KMS-11 (cell line): Measurements from ENCODE around the gene SERPINA3.

ENCODE experiments used
- H2AFZ ChIP-seq: fragments of 200-600 bp; sonication (generic); 2 replicates; pipeline ENCODE4 v1.6.1; 2016; ENCODE audit warnings: antibody characterized with exemption, mixed run types, low read depth
- H3K27ac ChIP-seq: fragments of 200-600 bp; sonication (generic); 2 replicates; pipeline ENCODE4 v1.6.1; 2016; ENCODE audit warnings: mild to moderate bottlenecking, mixed run types
- H3K27me3 ChIP-seq: fragments of 200-600 bp; sonication (generic); 2 replicates; pipeline ENCODE4 v1.6.1; 2017; ENCODE audit warnings: mild to moderate bottlenecking, low read depth, mixed run types, moderate library complexity; ENCODE audit not compliant: insufficient read depth
- H3K36me3 ChIP-seq: fragments of 200-600 bp; sonication (generic); 2 replicates; pipeline ENCODE4 v1.6.1; 2017; ENCODE audit warnings: mild to moderate bottlenecking, mixed run types; ENCODE audit not compliant: insufficient read depth
- H3K4me1 ChIP-seq: fragments of 200-600 bp; sonication (generic); 2 replicates; pipeline ENCODE4 v1.6.1; 2016; ENCODE audit warnings: mild to moderate bottlenecking, low read depth, mixed run types; ENCODE audit not compliant: poor library complexity, severe bottlenecking
- H3K4me2 ChIP-seq: fragments of 200-600 bp; sonication (generic); 2 replicates; pipeline ENCODE4 v1.7.0; 2016; ENCODE audit warnings: mild to moderate bottlenecking, mixed run types
- H3K4me3 ChIP-seq: fragments of 200-600 bp; sonication (generic); IDR thresholded peaks from 2 replicates; pipeline ENCODE4 v1.6.1; 2017; ENCODE audit warnings: low read depth, low read length, mixed read lengths; ENCODE audit not compliant: insufficient read depth
- H3K79me2 ChIP-seq: fragments of 200-600 bp; sonication (generic); 2 replicates; pipeline ENCODE4 v1.6.1; 2016; ENCODE audit warnings: low read depth, mixed run types; ENCODE audit not compliant: insufficient read depth
- H3K9ac ChIP-seq: fragments of 200-600 bp; sonication (generic); 2 replicates; pipeline ENCODE4 v1.6.1; 2016; ENCODE audit warnings: mild to moderate bottlenecking, mixed run types
- H4K20me1 ChIP-seq: fragments of 200-600 bp; sonication (generic); 2 replicates; pipeline ENCODE4 v1.6.1; 2016; ENCODE audit warnings: mild to moderate bottlenecking, mixed run types; ENCODE audit not compliant: insufficient read depth
- CTCF ChIP-seq: fragments of 200-600 bp; sonication (generic); conservative IDR thresholded peaks from 2 replicates; pipeline ENCODE4 v1.6.1; 2017; ENCODE audit warnings: low read depth, mild to moderate bottlenecking, antibody characterized with exemption, low read length, moderate library complexity, mixed read lengths

The SERPINA3 gene

GRCh38 chr14:94617366-94617941, 5.3 kb downstream of the SERPINA3 start:
- H3K9ac ChIP-seq: no peak overlapping the region
- H3K4me2 ChIP-seq: no peak overlapping the region
- no peak for TF ChIP-seq CTCF
- no peak overlapping the region for H3K4me3 ChIP-seq
- H2AFZ ChIP-seq: no peak overlapping the region
- no peaks in the 10 kb centered on the region for H3K27me3 ChIP-seq
- no peak overlapping the region for H3K27ac ChIP-seq
- no peaks in the 10 kb centered on the region for H3K4me1 ChIP-seq
- H4K20me1 ChIP-seq: no peaks in the 10 kb centered on the region
- no peaks in the 10 kb centered on the region for H3K79me2 ChIP-seq
- H3K36me3 ChIP-seq: no peaks in the 10 kb centered on the region

DNA sequence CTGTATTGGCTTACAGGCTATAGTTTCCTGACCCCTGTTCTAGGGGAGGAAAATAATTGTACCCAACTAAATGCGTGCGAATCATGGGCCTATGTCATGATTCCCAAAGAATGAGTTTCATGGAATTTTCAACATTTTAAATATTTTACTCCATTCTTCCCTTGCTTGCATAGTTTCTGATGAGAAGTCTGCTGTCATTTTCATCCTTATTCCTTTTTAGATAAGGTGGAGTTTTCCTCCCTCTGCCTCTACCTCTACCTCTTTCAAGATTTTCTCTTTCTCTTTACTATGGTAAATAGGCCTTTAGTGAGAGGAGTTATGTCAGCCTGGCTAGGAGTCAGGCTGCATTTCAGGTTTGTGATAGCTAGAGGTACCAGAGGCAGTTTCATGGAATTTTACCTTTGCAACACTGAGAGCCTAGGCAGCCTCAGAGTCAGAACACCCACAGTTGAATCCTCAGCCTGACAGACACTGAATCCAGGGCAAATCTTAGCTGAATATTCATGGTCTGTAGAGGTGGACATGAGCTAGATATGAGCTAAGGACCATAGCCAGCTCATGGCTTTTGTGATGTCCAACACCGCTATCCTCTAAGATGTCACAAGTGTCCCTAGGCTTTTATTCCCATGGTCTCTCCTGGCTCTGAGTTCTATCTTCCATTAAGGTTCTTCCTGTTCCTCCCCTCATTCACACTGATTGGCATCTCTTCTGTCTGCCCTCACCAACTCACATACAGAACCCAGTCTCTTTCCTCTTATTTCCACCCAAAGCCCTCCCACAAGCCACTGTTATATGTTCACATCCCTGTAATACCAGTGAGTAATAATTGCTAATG, 6.0 kb downstream of the SERPINA3 start:
- TF ChIP-seq CTCF: no peak
- Histone ChIP-seq H2AFZ (no peak overlapping the region), H3K4me3 (no peak overlapping the region), H3K4me2 (no peak overlapping the region), H4K20me1 (no peaks in the 10 kb centered on the region), H3K9ac (no peak overlapping the region), H3K79me2 (no peaks in the 10 kb centered on the region), H3K36me3 (no peaks in the 10 kb centered on the region), H3K27me3 (no peaks in the 10 kb centered on the region), H3K27ac (no peak overlapping the region), H3K4me1 (no peaks in the 10 kb centered on the region)

- H2AFZ ChIP-seq: no peak overlapping the region
- H3K4me2 ChIP-seq: no peak overlapping the region
- H3K27me3 ChIP-seq: no peaks in the 10 kb centered on the region
- H3K4me1 ChIP-seq: no peaks in the 10 kb centered on the region
- no peaks in the 10 kb centered on the region for H3K79me2 ChIP-seq
- TF ChIP-seq CTCF: no peak
- no peaks in the 10 kb centered on the region for H4K20me1 ChIP-seq
- H3K9ac ChIP-seq: no peak overlapping the region
- no peaks in the 10 kb centered on the region for H3K36me3 ChIP-seq
- H3K27ac ChIP-seq: no peak overlapping the region
- no peak overlapping the region for H3K4me3 ChIP-seq
These were observed 7.1 kb downstream of the SERPINA3 start for GRCh38 chr14:94619297-94619696.

DNA sequence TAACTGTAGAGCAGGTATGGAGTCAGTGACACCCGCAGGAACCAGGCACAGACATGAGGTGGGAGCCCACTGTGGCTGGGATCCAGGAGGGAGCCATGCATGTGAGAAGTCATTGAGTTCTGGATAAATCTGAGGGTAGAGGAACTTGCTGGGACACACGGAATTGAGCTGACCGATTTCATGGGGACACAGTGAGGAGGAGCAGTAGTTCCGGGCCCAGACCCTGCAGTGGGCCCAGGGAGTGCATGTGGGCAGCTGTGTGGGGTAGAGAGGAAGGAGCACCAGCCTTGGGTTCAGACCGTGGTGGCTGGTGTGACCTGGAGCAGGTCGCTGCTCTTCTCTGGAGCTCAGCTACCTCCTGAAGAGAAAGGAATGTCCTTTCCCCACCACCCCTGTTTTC, 8.4 kb downstream of the SERPINA3 start:
- Histone ChIP-seq H3K79me2 (no peaks in the 10 kb centered on the region), H3K4me2 (no peak overlapping the region), H3K27ac (no peak overlapping the region), H2AFZ (no peak overlapping the region), H3K36me3 (no peaks in the 10 kb centered on the region), H4K20me1 (no peaks in the 10 kb centered on the region), H3K4me1 (no peaks in the 10 kb centered on the region), H3K27me3 (no peaks in the 10 kb centered on the region), H3K9ac (no peak overlapping the region), H3K4me3 (no peak overlapping the region)
- no peak for TF ChIP-seq CTCF
